ENCODE measurements around the gene RASSF5.

DNA sequence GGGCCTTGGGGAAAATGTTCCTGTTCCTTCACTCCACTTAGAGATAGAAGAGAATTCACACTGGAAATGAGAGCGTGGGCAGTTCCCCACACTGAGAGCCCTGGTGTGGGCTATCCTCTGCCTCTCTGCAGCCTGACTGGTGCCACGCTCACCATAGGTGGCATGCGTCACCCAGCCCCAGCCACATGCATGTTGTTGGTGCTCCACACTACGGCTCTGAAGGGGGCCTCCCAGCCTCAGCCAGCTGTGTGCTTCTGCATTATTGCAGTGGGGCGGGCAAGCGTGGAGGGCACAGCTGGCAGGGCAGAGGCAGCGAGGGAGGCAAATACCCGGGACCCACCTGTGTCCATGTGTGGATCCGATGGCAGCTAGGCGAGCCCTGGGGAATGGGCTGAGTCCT, 14.7 kb upstream of the RASSF5 start:
- TF ChIP-seq CTCF (optimal IDR thresholded peaks at IDR 0.05 in 1 of 3, IDR thresholded peaks at IDR 0.05 in 1 of 3, conservative IDR thresholded peaks at IDR 0.05 in 1 of 3; ENCODE audit: extremely low read depth in 1 of 3, insufficient read depth in 2 of 3, low read length in 3 of 3): no peak
- no peak for TF ChIP-seq EZH2 (IDR thresholded peaks at IDR 0.05; ENCODE audit: low read length)

Data from keratinocyte (primary cell).